HG03139 (cell line): ENCODE results near the gene CLDN25.
"Not testable (repeated sequence)": the region's sequence is repeated elsewhere in the genome, so short reads cannot be mapped to it uniquely, and the experiment has no call there.

Source experiments
- ATAC-seq: cut with Tn5 transposase; IDR thresholded peaks from one replicate; pipeline ENCODE4 v1.9.1; 2021; ENCODE audit not compliant: unreplicated experiment

Gene CLDN25

GRCh38 chr11:113779496-113779895, at the start of gene CLDN25:
Gene CLDN25, plus strand, starts transcription at chr11:113779796. Its CDS starts 0 bp downstream, at chr11:113779796.
- no peak for ATAC-seq

DNA sequence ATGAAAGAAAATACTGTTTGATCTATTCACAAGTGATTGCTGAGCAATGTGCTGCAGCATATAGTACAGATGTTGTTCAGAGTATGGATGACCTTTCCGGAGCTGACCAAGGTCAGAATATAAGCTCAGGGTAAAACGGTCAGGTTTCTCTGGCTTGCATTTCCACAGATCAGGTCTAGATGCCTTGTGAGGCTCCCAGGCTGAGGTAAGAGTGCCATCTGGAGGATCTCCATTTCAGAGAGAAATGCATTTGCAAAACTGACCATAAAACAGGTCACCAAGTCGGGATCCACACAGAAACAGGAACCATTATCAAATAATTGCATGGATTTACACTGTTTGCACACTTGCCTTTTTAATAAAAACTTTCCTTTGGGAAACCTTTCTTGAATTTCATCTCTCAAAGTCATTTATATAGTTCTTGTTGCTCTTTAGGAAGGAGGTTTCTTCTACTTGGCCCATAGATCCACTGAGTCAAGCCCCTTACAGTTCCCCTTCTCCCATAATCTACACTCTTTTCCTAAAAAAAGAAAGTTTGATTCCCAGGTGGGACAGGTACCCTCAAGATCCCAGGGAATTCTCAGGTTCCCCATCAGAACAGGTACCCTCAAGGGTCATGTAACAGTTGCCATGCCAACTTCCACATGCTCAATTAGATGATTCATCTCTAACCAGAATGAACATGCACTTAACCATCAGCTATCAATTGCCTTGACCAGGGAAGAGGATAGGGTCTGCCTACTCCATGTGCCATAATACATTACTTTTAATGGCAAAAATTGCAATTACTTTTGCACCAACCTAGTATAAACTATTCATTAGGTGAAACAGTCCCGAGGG, 48.5 kb upstream of the CLDN25 start:
- no peak for ATAC-seq

- ATAC-seq, result no peak
Measured at GRCh38 chr11:113732092-113732491, 47.5 kb upstream of the CLDN25 start.

DNA sequence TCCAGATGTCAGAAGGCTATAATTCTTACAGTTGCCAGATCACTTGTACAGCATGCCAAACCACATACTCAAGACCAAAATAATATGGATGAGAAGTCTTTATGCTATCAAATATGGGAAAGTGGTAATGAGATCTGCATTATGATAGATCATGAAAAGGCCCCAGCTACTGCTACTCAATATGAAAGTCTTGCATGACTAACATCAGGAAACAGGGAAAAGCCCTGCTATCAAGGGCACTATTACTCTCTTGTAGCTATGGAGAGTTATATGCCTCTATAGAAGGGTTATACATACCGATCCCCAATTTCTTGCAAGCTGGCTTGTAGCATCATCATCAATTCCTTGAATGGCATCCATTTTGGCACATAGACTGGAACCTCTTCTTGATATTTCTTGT, 43.3 kb upstream of the CLDN25 start:
- ATAC-seq, result no peak

GRCh38 chr11:113752932-113753331, 26.7 kb upstream of the CLDN25 start:
- ATAC-seq, result no peak

- ATAC-seq, result no peak
Measured at GRCh38 chr11:113760241-113760640, 19.4 kb upstream of the CLDN25 start.

GRCh38 chr11:113763040-113763439, 16.6 kb upstream of the CLDN25 start:
- ATAC-seq, result not testable (repeated sequence)

DNA sequence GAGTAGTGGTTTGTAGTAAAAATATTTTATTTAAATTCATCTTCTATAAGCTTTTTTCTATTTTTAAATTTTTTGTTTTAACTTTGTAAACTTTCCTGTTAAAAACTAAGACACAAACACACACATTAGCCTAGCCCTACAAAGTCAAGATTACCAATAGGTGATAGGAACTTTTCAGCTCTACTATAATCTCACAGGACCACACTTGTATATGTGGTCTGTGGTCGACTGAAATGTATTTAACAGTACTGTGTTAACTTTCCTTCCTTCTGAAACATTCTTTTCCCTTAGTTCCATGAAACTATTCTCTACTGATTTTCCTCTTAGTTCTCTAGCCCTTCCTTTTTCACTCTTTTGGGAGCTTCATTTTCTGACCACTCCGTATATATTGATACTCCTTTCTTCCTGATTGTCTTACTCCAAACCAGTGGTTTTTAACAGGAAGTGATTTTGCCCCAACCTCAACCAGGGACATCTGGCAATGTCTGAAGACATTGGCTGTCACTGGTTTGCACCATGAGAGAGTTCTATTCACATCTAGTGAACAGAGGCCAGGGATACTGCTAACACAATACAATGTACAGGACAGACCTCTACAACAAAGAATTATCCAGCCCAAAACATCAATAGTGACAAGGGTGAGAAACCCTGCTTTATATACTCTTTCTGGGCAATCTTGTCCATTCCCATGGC, 14.9 kb upstream of the CLDN25 start:
- ATAC-seq, result no peak

DNA sequence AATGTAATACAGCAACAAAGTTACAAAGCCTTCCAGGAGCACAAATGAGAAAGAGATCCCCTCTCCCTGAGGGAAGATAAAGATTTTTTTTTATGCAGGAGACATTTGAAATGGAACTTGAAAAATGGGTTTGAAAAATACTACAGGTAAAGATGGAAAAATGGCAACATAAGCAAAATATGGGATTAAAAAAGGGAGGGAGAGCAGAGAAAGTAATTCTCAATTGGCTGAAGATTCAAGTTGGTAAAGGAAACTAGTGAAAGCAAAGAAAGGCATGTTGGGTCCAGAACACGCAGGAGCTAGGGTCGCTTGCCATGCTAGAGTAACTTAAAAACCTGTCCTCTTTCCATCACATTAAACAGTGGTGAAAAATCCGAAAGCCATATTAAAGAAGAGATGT, 7.6 kb upstream of the CLDN25 start:
- no peak for ATAC-seq

DNA sequence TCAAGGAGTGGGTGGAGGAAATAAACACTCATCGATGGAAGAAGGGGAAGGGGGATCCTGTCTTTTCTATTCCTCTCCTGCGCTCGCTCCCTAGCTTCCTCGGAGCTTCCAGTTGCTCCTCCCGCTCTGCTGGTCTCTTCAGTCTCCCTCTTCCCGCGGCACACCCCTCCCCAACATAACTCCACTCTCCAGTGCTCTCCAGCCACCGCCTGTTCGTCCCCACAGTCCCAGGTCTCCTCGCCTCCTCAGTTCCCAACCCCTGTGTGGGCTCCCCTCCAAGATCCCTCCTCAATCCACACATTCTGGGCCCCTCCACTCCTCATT, 6.5 kb upstream of the CLDN25 start:
- no peak for ATAC-seq

DNA sequence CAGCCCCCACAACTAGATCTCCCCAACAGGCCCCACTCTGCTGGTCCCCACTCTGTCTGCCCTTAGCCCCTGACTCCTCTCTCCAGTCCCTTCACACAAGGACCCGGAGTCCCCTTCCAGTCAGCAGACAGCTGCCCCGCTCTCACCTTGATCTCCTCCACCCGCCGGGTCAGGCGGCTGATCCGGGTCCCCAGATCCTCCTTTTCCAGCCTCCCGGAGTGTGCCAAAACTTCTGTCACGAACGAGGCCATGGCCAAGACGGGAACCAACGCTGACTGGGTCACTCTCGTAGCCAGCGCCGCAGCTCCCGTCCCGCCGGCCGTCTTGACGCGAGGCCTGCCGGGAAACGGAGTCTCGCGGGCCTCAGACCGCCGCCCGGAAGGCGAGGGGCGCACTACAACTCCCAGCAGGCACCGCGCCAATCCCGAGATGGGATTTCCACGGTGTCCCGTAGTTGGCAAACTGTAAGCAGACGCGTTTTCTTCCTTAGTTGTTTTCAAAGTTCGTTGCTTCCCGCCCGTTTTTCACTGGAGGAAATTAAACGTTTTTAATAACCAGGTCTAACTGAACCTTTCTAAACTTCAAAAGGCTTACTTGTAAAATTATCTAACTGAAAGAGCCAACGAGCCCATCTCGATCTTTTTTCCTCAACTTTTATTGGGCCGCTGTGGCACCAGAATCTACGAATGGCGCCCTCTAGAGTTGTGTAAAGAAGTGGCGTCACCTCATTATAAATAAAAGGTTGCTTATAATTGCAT, 6.0 kb upstream of the CLDN25 start, which contains the start of gene ZW10:
ZW10 (minus strand) TSS at position 277 of the 758 bp plus-strand sequence; CDS start at position 251, 26 bp downstream.
- ATAC-seq, result peak; percentile 100

- ATAC-seq, result no peak
Measured at GRCh38 chr11:113774174-113774503, 5.5 kb upstream of the CLDN25 start.

- no peak for ATAC-seq
Measured at GRCh38 chr11:113778111-113778910, 1.3 kb upstream of the CLDN25 start.

DNA sequence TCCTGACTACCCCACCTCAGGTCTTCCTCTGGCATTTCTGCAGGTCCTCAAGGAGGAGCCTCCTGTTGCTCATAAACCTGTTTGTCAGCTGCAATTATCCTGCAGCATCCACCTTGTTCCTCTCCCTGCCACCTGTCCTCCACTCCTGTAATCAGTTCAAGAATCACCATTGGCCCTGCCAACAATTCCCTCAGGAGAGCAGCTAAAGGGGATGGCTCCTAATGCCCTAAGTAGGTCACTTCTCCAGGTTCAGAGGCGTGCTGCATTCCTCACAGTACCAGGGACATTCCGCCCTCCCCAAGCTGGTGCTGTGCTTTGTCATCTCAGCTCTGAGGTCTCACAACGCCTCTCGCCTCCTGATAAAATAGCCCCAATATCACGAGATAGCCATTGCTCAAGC, 2.1 kb downstream of the CLDN25 start:
- ATAC-seq, result no peak

DNA sequence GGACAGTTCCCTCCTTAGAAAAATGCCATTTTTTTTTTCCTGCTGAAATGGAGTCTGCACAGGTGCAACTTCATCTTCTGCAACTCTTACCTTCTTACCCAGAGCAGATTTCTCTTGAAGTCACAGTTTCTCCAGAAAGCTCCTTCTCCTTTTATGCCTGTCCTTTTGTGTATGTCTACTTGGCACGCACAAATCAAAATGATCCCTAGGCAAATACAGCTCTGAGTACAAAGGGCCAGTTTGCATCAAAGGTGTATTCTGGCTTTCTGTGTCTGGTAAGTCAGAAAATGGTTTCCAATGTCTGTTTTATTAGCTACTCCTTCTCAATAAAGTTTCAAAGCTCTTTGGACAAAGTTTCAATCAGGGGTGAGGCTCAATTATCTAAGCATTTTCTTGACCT, 2.5 kb downstream of the CLDN25 start:
- ATAC-seq, result no peak

- ATAC-seq, result not testable (repeated sequence)
Measured at GRCh38 chr11:113789016-113789415, 9.4 kb downstream of the CLDN25 start.

DNA sequence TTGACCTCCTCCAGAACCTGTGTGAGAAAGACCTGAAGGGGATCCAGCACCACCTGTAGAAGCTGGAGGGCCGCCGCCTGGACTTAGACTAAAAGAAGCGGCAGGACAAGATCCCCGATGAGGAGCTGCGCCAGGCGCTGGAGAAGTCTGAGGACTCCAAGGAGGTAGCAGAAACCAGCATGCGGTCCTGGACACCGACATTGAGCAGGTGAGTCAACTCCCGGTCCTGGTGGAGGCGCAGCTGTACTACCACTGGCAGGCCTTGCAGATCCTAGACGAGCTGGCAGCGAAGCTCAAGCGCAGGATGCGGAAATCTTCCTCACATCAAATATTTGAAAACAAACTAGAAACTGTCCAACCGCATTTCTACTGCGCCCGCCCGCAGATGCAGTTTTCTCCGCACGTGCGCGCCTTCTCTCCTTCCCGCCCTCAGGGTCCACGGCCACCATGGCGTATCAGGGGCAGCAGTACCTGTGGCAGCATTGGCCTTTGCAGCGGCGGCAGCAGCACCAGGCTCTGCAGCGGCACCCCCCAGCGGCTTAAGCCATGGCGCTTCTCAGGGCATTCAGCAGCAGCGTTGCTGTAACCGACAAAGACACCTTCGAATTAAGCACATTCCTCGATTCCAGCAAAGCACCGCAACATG, 10.2 kb downstream of the CLDN25 start:
- no peak for ATAC-seq

DNA sequence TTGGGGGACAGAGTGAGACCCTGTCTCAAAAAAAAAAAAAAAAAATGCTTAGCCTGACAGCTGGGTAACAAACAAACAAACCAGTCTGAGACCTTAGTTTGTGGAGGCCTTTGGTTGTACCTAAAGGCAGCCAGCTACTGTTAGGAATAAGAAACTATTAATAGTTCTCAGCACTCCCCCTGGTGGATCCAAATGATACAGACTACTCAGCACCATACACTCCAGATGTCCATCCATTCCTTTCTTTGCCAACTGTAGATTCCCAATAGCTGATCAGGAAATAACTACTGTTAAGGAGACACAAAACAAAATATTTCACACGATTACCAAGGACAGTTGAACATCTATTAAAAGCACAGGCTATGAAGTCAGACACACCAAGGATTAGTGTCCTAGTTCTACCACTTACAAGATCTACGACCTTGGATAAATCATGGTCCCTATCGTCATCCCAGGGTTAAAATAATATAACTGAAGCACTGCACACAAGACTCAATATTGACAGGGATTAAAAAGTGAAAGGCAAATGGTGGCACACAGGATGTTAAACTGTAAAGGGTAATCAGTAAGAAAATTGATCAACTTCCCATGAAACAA, 17.2 kb downstream of the CLDN25 start:
- ATAC-seq, result peak; percentile 65

GRCh38 chr11:113802621-113803020, 23.0 kb downstream of the CLDN25 start:
- ATAC-seq, result no peak

GRCh38 chr11:113805640-113806039, 26.0 kb downstream of the CLDN25 start:
- no peak for ATAC-seq
